ES-I3 (cell line): ENCODE data around the gene PTRHD1.

ENCODE experiments used
- H3K36me3 ChIP-seq: 2 replicates; pipeline ENCODE4 v1.6.1; 2013; ENCODE audit warnings: mild to moderate bottlenecking, low read length, control low read depth, moderate library complexity; ENCODE audit not compliant: insufficient read depth
- H3K4me1 ChIP-seq: 2 replicates; pipeline ENCODE4 v1.6.1; 2013; ENCODE audit warnings: mild to moderate bottlenecking, control low read depth, low read length; ENCODE audit not compliant: insufficient read depth
- H3K9ac ChIP-seq: 2 replicates; pipeline ENCODE4 v1.6.1; 2013; ENCODE audit warnings: low read depth, mild to moderate bottlenecking, low read length, moderate library complexity
- H3K9me3 ChIP-seq: 2 replicates; pipeline ENCODE4 v1.6.1; 2013; ENCODE audit warnings: mild to moderate bottlenecking, low read length, moderate library complexity; ENCODE audit not compliant: control insufficient read depth, insufficient read depth

The PTRHD1 gene

GRCh38 chr2:24833821-24834732 lies 40.9 kb upstream of the PTRHD1 start:
- H3K9me3 ChIP-seq = no peaks in the 10 kb centered on the region
- H3K4me1 ChIP-seq = peaks cover 3% of the 10 kb centered on the region; the same call in 1 of the 2 replicates
- peaks cover 3% of the 10 kb centered on the region for H3K36me3 ChIP-seq
- no peak overlapping the region for H3K9ac ChIP-seq

- no peaks in the 10 kb centered on the region for H3K9me3 ChIP-seq
- peaks cover 3% of the 10 kb centered on the region; the same call in 1 of the 2 replicates for H3K4me1 ChIP-seq
- peaks cover 3% of the 10 kb centered on the region for H3K36me3 ChIP-seq
- H3K9ac ChIP-seq = no peak overlapping the region
These were observed 39.9 kb upstream of the PTRHD1 start for GRCh38 chr2:24832931-24833701.

GRCh38 chr2:24832521-24832920 lies 39.3 kb upstream of the PTRHD1 start:
- peaks cover 3% of the 10 kb centered on the region for H3K36me3 ChIP-seq
- peaks cover 3% of the 10 kb centered on the region; the same call in 1 of the 2 replicates for H3K4me1 ChIP-seq
- no peak overlapping the region for H3K9ac ChIP-seq
- no peaks in the 10 kb centered on the region for H3K9me3 ChIP-seq

GRCh38 chr2:24832073-24832461 lies 38.9 kb upstream of the PTRHD1 start:
- Histone ChIP-seq H3K36me3 (peaks cover 3% of the 10 kb centered on the region), H3K9ac (no peak overlapping the region)

GRCh38 chr2:24831221-24832072 lies 38.3 kb upstream of the PTRHD1 start:
- Histone ChIP-seq H3K36me3 (peaks cover 3% of the 10 kb centered on the region), H3K9me3 (no peaks in the 10 kb centered on the region), H3K4me1 (peaks cover 9% of the 10 kb centered on the region), H3K9ac (no peak overlapping the region)

More at GRCh38 chr2:24832073-24832461, 38.9 kb upstream of the PTRHD1 start:
- Histone ChIP-seq H3K4me1 (peaks cover 7% of the 10 kb centered on the region), H3K9me3 (no peaks in the 10 kb centered on the region)

- Histone ChIP-seq H3K9ac (no peak overlapping the region), H3K36me3 (peaks cover 3% of the 10 kb centered on the region)
These were observed 37.6 kb upstream of the PTRHD1 start for GRCh38 chr2:24830786-24831185.

GRCh38 chr2:24830351-24830750 lies 37.2 kb upstream of the PTRHD1 start:
- no peak overlapping the region for H3K9ac ChIP-seq

More at GRCh38 chr2:24830786-24831185, 37.6 kb upstream of the PTRHD1 start:
- H3K4me1 ChIP-seq = peaks cover 9% of the 10 kb centered on the region
- no peaks in the 10 kb centered on the region for H3K9me3 ChIP-seq

GRCh38 chr2:24828238-24828996 lies 35.2 kb upstream of the PTRHD1 start:
- Histone ChIP-seq H3K4me1 (peaks cover 9% of the 10 kb centered on the region), H3K9ac (no peak overlapping the region), H3K9me3 (no peaks in the 10 kb centered on the region), H3K36me3 (no peaks in the 10 kb centered on the region; the same call in 1 of the 2 replicates)

More at GRCh38 chr2:24830351-24830750, 37.2 kb upstream of the PTRHD1 start:
- no peaks in the 10 kb centered on the region for H3K9me3 ChIP-seq
- H3K36me3 ChIP-seq = peaks cover 3% of the 10 kb centered on the region
- peaks cover 9% of the 10 kb centered on the region for H3K4me1 ChIP-seq

GRCh38 chr2:24827321-24828237 lies 34.4 kb upstream of the PTRHD1 start:
- H3K9ac ChIP-seq = no peak overlapping the region
- H3K36me3 ChIP-seq = peaks cover 3% of the 10 kb centered on the region; the same call in 1 of the 2 replicates
- H3K9me3 ChIP-seq = no peaks in the 10 kb centered on the region
- H3K4me1 ChIP-seq = peaks cover 11% of the 10 kb centered on the region

- H3K36me3 ChIP-seq = peaks cover 3% of the 10 kb centered on the region; the same call in 1 of the 2 replicates
- no peak overlapping the region for H3K9ac ChIP-seq
- peaks cover 16% of the 10 kb centered on the region for H3K4me1 ChIP-seq
- H3K9me3 ChIP-seq = no peaks in the 10 kb centered on the region
These were observed 33.6 kb upstream of the PTRHD1 start for GRCh38 chr2:24826773-24827145.

GRCh38 chr2:24825883-24826772 lies 32.9 kb upstream of the PTRHD1 start:
- 0 out of 2 replicates have a peak, but pooled peaks cover 6% of the 10 kb centered on the region for H3K36me3 ChIP-seq

More at GRCh38 chr2:24825883-24826772, 32.9 kb upstream of the PTRHD1 start:
- Histone ChIP-seq H3K9me3 (no peaks in the 10 kb centered on the region), H3K4me1 (peaks cover 22% of the 10 kb centered on the region), H3K9ac (no peak overlapping the region)
